ENCODE results near the gene QSER1.

- TF ChIP-seq, protein P1, sequence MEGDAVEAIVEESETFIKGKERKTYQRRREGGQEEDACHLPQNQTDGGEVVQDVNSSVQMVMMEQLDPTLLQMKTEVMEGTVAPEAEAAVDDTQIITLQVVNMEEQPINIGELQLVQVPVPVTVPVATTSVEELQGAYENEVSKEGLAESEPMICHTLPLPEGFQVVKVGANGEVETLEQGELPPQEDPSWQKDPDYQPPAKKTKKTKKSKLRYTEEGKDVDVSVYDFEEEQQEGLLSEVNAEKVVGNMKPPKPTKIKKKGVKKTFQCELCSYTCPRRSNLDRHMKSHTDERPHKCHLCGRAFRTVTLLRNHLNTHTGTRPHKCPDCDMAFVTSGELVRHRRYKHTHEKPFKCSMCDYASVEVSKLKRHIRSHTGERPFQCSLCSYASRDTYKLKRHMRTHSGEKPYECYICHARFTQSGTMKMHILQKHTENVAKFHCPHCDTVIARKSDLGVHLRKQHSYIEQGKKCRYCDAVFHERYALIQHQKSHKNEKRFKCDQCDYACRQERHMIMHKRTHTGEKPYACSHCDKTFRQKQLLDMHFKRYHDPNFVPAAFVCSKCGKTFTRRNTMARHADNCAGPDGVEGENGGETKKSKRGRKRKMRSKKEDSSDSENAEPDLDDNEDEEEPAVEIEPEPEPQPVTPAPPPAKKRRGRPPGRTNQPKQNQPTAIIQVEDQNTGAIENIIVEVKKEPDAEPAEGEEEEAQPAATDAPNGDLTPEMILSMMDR (conservative IDR thresholded peaks at IDR 0.05; ENCODE audit: low read depth, low read length): peak; percentile 34; the same call in 1 of the 2 replicates
- no peak for TF ChIP-seq EZH2 (IDR thresholded peaks at IDR 0.05; ENCODE audit: borderline replicate concordance, low read depth, low read length, poor library complexity, severe bottlenecking)
These were observed 33.9 kb upstream of the QSER1 start for GRCh38 chr11:32858731-32859130.
